H1 (cell line): ENCODE measurements around the gene SDC4. TPM values are rescaled to one million over a fixed set of nuclear protein-coding genes. Genes with fewer than 3 reads are reported as not detected.

Source experiments
- ASH2L ChIP-seq: fragments of 200-600, 300-600 bp; sonication (generic); IDR thresholded peaks from one replicate; pipeline ENCODE4 v1.7.1; 2017; ENCODE audit warnings: low read length
- CTBP2 ChIP-seq: IDR thresholded peaks from 2 replicates; pipeline ENCODE4 v1.7.0; 2011; ENCODE audit warnings: borderline replicate concordance, mild to moderate bottlenecking, moderate library complexity, mixed read lengths, low read length; ENCODE audit not compliant: insufficient read depth, insufficient read length
- KDM4A ChIP-seq: IDR thresholded peaks from one replicate; pipeline ENCODE4 v1.7.1; 2012; ENCODE audit warnings: low read depth, mild to moderate bottlenecking, moderate library complexity, low read length, inconsistent platforms; ENCODE audit not compliant: severe bottlenecking
- polyA plus RNA-seq, 7 experiments: library from polyadenylated mRNA; depleted of rRNA in 3 of 7; stranded (reverse) in 5 of 7; unstranded in 2 of 7; fragments of >200 nt in 5 of 7; fragments of 200-250 nt in 2 of 7; gene quantifications; 1 replicate in 5 of 7; 2 replicates in 1 of 7; 4 replicates in 1 of 7; pipeline versions ENCODE4 v1.2.1 to v1.2.3, GENCODE V29; 2011 to 2013; ENCODE audit warnings: missing spikeins in 2 of 7, mixed read lengths in 2 of 7
- total RNA-seq: library from RNA; stranded (reverse); fragmentation: NEBNext Ultra II Directional; extraction: Animal tissue kit (Norgen Biotek cat#: 25700); gene quantifications from 2 replicates; pipeline ENCODE4 v1.2.1, GENCODE V29; 2021

SDC4 gene
- total and polyA plus RNA-seq, 2 of the 8 experiments (the other 6 are each of a cell fraction or from before 2014, with no cell fraction given) = 34.6 to 60.2 TPM

DNA sequence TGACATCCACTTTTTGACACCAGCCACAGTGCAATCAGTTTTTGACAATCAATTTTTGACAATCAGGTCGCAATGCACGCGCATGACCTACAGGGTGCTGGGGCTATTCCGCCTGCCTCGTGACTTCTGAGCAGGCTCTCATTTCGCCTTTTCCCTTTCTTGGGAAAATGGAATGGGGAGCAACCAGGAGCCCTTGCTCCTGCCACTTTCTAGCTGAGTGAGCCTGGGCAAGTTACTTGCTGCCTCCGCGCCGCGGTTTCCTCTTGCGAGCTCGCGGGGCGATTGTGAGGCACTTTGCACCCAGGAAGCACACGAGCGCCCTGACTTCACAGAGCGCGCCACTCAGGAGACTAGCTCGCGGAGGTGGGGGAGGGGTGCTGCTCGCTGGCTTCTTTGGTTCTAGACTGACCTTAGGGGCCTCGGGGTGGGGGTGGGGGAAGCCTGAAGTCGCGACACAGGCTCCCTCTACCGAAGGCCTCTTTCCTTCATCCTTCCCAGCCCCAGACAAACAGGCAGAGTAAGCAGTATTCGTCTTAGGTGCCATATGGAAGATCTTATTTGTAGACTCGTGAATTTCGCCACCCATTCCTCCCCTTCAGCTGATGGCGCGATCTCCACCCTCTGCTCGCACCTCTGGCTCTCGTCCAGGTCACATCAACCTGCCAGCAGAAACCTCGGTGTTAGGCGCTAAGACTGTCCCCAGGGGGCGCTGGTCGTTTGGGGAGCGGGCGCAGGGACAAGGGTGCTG is 25.3 kb upstream of the SDC4 start (continued):
- TF ChIP-seq KDM4A = peak; percentile 59
- no peak for TF ChIP-seq CTBP2
- peak; percentile 81 for TF ChIP-seq ASH2L
